ENCODE measurements around the gene NME3. TPM values are rescaled to one million over a fixed set of nuclear protein-coding genes. Genes with fewer than 3 reads are reported as not detected.

Gene NME3
- total and polyA plus RNA-seq, 8 donors, result 18.7 to 420 (median 118) TPM

DNA sequence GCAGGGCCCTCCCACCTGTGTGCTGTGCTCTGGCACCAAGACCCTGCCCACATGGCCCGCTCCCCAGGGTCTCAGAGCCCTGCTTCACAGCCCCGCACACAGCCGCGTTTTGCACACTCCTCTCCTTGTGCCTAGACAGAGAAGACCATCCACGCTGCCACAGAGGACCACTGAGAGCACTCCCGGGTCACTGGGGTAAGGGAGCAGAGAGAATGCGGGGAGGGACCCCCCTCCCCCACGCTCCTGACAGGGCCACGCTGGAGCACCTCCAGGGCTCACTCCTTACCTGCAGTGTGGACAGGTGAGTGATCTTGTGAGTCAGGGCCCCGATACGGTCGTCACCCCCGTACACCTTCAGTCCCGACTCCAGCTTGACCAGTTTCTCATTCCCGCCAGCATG lies 48.3 kb upstream of the NME3 start:
- no peak for DNase-seq
- intact Hi-C loops (cut with DNase I; ENCODE audit: low total_unique reads), result no loop called here
- no peaks in the 10 kb centered on the region for H3K9me3 ChIP-seq
- no peaks in the 10 kb centered on the region for H3K27me3 ChIP-seq
- WGBS, 5 donors, result 88 to 97% (median 94%) methylated on average over 9 to 15 of the region's 15 CpGs
- peaks cover 0 to 14% (median 11%) of the 10 kb centered on the region in 4 donors for H3K4me1 ChIP-seq
- H3K4me3 ChIP-seq, result no peak overlapping the region
- no peak overlapping the region for H3K27ac ChIP-seq
- H3K36me3 ChIP-seq, result peaks cover 29 to 85% (median 83%) of the 10 kb centered on the region in 4 donors
- TF ChIP-seq EP300 (IDR thresholded peaks at IDR 0.05), result no peak
- TF ChIP-seq POLR2A (IDR thresholded peaks at IDR 0.05), result no peak
- TF ChIP-seq CTCF (IDR thresholded peaks at IDR 0.05), result no peak
- no peak for TF ChIP-seq POLR2AphosphoS5 (IDR thresholded peaks at IDR 0.05)

GRCh38 chr16:1818873-1819525 lies 47.7 kb upstream of the NME3 start:
- no peak for DNase-seq
- no peak overlapping the region for H3K27ac ChIP-seq
- peaks cover 29 to 91% (median 87%) of the 10 kb centered on the region in 4 donors for H3K36me3 ChIP-seq
- H3K4me1 ChIP-seq, result peaks cover 0 to 8% (median 5%) of the 10 kb centered on the region in 4 donors
- TF ChIP-seq CTCF (IDR thresholded peaks at IDR 0.05), result no peak
- TF ChIP-seq POLR2AphosphoS5 (IDR thresholded peaks at IDR 0.05), result no peak
- no peak for TF ChIP-seq POLR2A (IDR thresholded peaks at IDR 0.05)
- no peak for TF ChIP-seq EP300 (IDR thresholded peaks at IDR 0.05)
- 92 to 96% (median 95%) methylated on average over 35 of the region's 35 CpGs for WGBS, 5 donors
- intact Hi-C loops (cut with DNase I; ENCODE audit: low total_unique reads), result no loop called here
- H3K27me3 ChIP-seq, result no peaks in the 10 kb centered on the region
- no peaks in the 10 kb centered on the region for H3K9me3 ChIP-seq
- no peak overlapping the region for H3K4me3 ChIP-seq

DNA sequence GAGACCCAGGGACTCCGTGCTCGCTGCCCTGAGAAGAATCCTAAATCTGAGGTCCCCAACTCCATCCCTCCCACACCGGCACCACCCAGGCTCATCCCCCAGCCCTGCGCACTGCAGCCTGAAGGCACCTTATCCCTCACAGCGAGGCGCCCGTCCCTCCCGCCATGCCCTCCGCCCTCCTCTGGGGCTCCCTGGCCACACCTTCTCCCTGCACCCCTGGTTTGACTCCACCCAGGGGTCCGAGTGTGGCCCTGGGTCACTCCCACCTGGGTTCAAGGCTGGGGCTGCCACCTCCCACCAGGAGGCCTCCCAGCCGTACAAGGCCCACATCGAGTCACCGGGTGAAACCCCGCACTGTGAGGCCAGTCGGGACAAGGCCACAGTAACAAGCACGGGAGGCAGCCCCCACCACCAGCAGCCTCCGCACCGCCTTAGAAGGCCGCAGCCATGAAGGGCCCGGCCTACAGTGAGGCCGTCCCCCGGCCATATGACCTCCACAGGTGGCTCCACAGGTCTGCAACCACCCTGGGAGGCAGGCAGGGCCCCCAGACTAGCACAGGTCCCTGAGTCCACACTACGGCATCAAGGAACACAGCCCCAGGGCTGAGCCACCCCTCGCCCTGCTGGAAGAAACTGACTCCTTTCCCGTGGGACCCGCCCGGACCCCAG lies 47.0 kb upstream of the NME3 start:
- Histone ChIP-seq H3K27ac (no peak overlapping the region), H3K9me3 (no peaks in the 10 kb centered on the region), H3K27me3 (no peaks in the 10 kb centered on the region), H3K4me3 (no peak overlapping the region), H3K4me1 (peaks cover 0 to 4% (median 0%) of the 10 kb centered on the region in 4 donors), H3K36me3 (peaks cover 29 to 96% (median 93%) of the 10 kb centered on the region in 4 donors)
- 92 to 96% (median 94%) methylated on average over 13 to 27 of the region's 27 CpGs for WGBS, 5 donors
- intact Hi-C loops (cut with DNase I; ENCODE audit: low total_unique reads), result no loop called here
- TF ChIP-seq POLR2A (IDR thresholded peaks at IDR 0.05) (peak in 1 of 4 donors; percentile 10), EP300 (IDR thresholded peaks at IDR 0.05) (no peak)
- no peak for DNase-seq

- Histone ChIP-seq H3K4me3 (no peak overlapping the region), H3K27ac (no peak overlapping the region), H3K36me3 (peaks cover 29 to 93% (median 91%) of the 10 kb centered on the region in 4 donors), H3K9me3 (no peaks in the 10 kb centered on the region), H3K4me1 (peaks cover 0 to 8% (median 6%) of the 10 kb centered on the region in 4 donors), H3K27me3 (no peaks in the 10 kb centered on the region)
- intact Hi-C loops (cut with DNase I; ENCODE audit: low total_unique reads), result no loop called here
- WGBS, 5 donors, result 91 to 95% (median 92%) methylated on average over 14 to 17 of the region's 17 CpGs
- no peak for DNase-seq
- no peak for TF ChIP-seq EP300 (IDR thresholded peaks at IDR 0.05)
- TF ChIP-seq POLR2A (IDR thresholded peaks at IDR 0.05), result no peak
- no peak for TF ChIP-seq CTCF (IDR thresholded peaks at IDR 0.05)
- TF ChIP-seq POLR2AphosphoS5 (IDR thresholded peaks at IDR 0.05), result no peak
Measured at GRCh38 chr16:1817716-1818115, 46.4 kb upstream of the NME3 start.

GRCh38 chr16:1817276-1817589 lies 45.9 kb upstream of the NME3 start:
- Histone ChIP-seq H3K9me3 (no peaks in the 10 kb centered on the region), H3K4me3 (no peak overlapping the region), H3K27me3 (no peaks in the 10 kb centered on the region), H3K27ac (no peak overlapping the region), H3K36me3 (peaks cover 29 to 88% (median 87%) of the 10 kb centered on the region in 4 donors), H3K4me1 (peaks cover 0 to 12% (median 10%) of the 10 kb centered on the region in 4 donors)
- WGBS, 5 donors, result 80 to 97% (median 93%) methylated on average over 6 to 9 of the region's 9 CpGs
- intact Hi-C loops (cut with DNase I; ENCODE audit: low total_unique reads), result no loop called here
- no peak for DNase-seq
- TF ChIP-seq POLR2AphosphoS5 (IDR thresholded peaks at IDR 0.05), result no peak
- no peak for TF ChIP-seq CTCF (IDR thresholded peaks at IDR 0.05)
- TF ChIP-seq EP300 (IDR thresholded peaks at IDR 0.05), result no peak
- no peak for TF ChIP-seq POLR2A (IDR thresholded peaks at IDR 0.05)
